T-cell (primary cell): ENCODE data around the gene NPHP4. TPM values are rescaled to one million over a fixed set of nuclear protein-coding genes. Genes with fewer than 3 reads are reported as not detected.
A peak's percentile ranks its signal among the peaks of the same experiment; 100 is the strongest.

ENCODE experiments used
- ATAC-seq, 4 experiments: fragments of 200-7000 bp in 3 of 4; fragments of 150-1000 bp in 1 of 4; cut with Tn5 transposase; replicated peaks in 1 of 4; 1 replicate in 3 of 4; 2 replicates in 1 of 4; pipeline ENCODE4 v1.10.0; 2021; ENCODE audit warnings: moderate library complexity in 3 of 4, mild to moderate bottlenecking in 2 of 4, moderate number of reproducible peaks in 1 of 4
- CTCF ChIA-PET, 2 donors: fragments of 300-600 bp; sonication (Branson Sonifier 250); formaldehyde crosslinking; loops; one replicate each; lab custom pipeline; 2022; ENCODE audit warnings: antibody characterized with exemption in 2 of 2; lab: Charles Lee
- POLR2A ChIA-PET, 2 donors: fragments of 300-600 bp; sonication (Branson Sonifier 250); formaldehyde crosslinking; loops; one replicate each; lab custom pipeline; 2022; ENCODE audit warnings: antibody characterized with exemption in 2 of 2; lab: Charles Lee
- DNase-seq, 35 experiments: peaks; one replicate each; pipeline versions ENCODE4 v3.0.0 to v3.0.0-alpha.2; 2013 to 2023
- H3K27ac ChIP-seq: one replicate; pipeline ENCODE4 v1.5.1; 2013; ENCODE audit warnings: low read length
- H3K27me3 ChIP-seq, 2 experiments: replicated peaks in 1 of 2; 1 replicate in 1 of 2; 2 replicates in 1 of 2; pipeline versions ENCODE4 v1.6.1 to v1.7.0; 2013; ENCODE audit warnings: low read length in 1 of 2, mixed read lengths in 1 of 2; ENCODE audit not compliant: control insufficient read depth in 2 of 2, insufficient read depth in 2 of 2; ENCODE audit errors: extremely low read depth in 1 of 2
- H3K36me3 ChIP-seq, 2 donors: 1 replicate in 1 of 2; 2 replicates in 1 of 2; pipeline versions ENCODE4 v1.6.1 to v1.7.0; 2013; ENCODE audit warnings: low read length in 1 of 2; ENCODE audit not compliant: control insufficient read depth in 2 of 2, insufficient read depth in 1 of 2; ENCODE audit errors: extremely low read depth in 1 of 2
- H3K4me1 ChIP-seq, 2 experiments: 1 replicate in 1 of 2; 2 replicates in 1 of 2; pipeline versions ENCODE4 v1.6.1 to v1.7.0; 2013; ENCODE audit warnings: low read length in 2 of 2, mixed read lengths in 1 of 2; ENCODE audit not compliant: insufficient read depth in 2 of 2, control insufficient read depth in 1 of 2; ENCODE audit errors: extremely low read depth in 1 of 2
- H3K4me3 ChIP-seq, 2 donors: 1 replicate in 1 of 2; 2 replicates in 1 of 2; pipeline versions ENCODE4 v1.5.1 to v1.7.0; 2013; ENCODE audit warnings: mild to moderate bottlenecking in 2 of 2, low read length in 1 of 2, moderate library complexity in 1 of 2; ENCODE audit not compliant: control insufficient read depth in 1 of 2; ENCODE audit errors: extremely low read depth in 1 of 2
- H3K9me3 ChIP-seq: 2 replicates; pipeline ENCODE4 v1.7.0; 2013
- H3K27ac Mint-ChIP-seq, 2 donors: one replicate each; pipeline ENCODE4 v1.8.0; 2020 to 2021; ENCODE audit warnings: mild to moderate bottlenecking in 2 of 2, mixed read lengths in 2 of 2
- H3K27me3 Mint-ChIP-seq, 2 donors: one replicate each; pipeline ENCODE4 v1.8.0; 2021 to 2022; ENCODE audit warnings: mixed read lengths in 2 of 2
- H3K36me3 Mint-ChIP-seq: one replicate; pipeline ENCODE4 v1.8.0; 2021; ENCODE audit warnings: mixed read lengths
- H3K4me1 Mint-ChIP-seq, 3 donors: one replicate each; pipeline ENCODE4 v1.8.0; 2020 to 2022; ENCODE audit warnings: mixed read lengths in 3 of 3, mild to moderate bottlenecking in 1 of 3
- H3K4me3 Mint-ChIP-seq, 3 donors: one replicate each; pipeline ENCODE4 v1.8.0; 2020 to 2022; ENCODE audit warnings: mild to moderate bottlenecking in 3 of 3, mixed read lengths in 3 of 3, moderate library complexity in 3 of 3
- H3K9me3 Mint-ChIP-seq, 3 donors: one replicate each; pipeline ENCODE4 v1.8.0; 2020 to 2022; ENCODE audit warnings: mixed read lengths in 3 of 3
- WGBS: methylation state at CpG from one replicate; pipeline ENCODE4 v1.1.5; 2013; ENCODE audit warnings: missing lambda C conversion rate; ENCODE audit not compliant: insufficient coverage; 5-methylcytosine and 5-hydroxymethylcytosine counted together
- total RNA-seq, 35 experiments: library from RNA in 6 of 35; stranded (reverse) in 6 of 35; fragments of 120-200 nt in 1 of 35; gene quantifications; one replicate each; pipeline versions ENCODE4 v1.2.1 to v1.2.4 and lab custom pipeline; 2013 to 2026

Gene NPHP4
- total RNA-seq (10 to 100 TPM in 1 of 5 donors, 1 to 10 TPM in 4; 9.0 to 10.5 (median 9.8) TPM), total RNA-seq (lab: John Stamatoyannopoulos, UW) (9.5 to 37.3 (median 18.1) reads per million in 29 experiments)
- total RNA-seq (2013) = 4.0 TPM

DNA sequence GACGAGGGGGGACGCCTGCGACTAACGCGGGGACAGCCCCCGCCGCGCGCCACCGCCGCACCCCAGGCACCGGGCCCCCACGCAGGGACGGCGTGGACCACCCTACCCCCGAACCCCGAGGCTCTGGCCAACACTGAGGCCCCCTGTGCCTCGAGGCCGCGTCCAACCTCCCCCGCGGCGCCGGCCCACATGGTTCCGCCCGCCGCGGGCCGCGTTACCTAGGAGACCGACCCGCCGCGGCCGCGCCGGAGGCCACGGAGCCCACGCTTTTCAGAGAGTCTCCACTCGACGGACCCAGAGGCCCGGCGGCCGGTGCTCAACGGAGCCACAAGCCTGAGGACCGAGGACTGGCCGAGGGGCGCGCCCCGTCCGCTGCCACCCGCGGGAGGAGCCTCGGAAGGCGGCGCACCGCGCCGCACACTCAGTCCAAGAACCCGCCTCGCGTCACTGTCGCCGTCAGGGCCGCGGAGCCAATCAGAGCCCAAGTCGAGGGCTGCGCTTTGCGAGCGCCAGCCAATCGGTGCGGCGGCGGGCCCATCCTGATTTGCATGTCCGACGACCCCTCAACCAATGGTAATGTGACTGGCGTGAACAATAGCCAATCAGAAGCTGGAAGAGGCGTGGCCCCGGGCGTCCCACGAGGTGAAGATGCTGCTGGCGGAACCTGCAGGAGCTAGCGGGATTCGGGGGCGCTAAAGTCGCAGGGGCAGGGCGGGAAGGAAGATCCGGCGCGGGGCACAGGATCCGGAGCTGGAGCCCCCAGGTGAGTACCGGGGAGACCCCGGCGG lies at the start of gene NPHP4:
Gene NPHP4, minus strand, starts transcription at position 400 of the 788 bp plus-strand sequence. CDS start 6,136 bp downstream, outside the sequence.
- ChIA-PET CTCF (interaction anchor here in 1 of 2 donors (0.6 to 1.4 kb wide), 4 partner anchors 9 to 42 kb away, joined by 3 to 7 read pairs (median 3); no protein-coding TSS in a partner anchor), POLR2A (interaction anchor here in 1 of 2 donors (0.7 kb wide), 2 partner anchors 34 to 35 kb away, joined by 4 to 6 read pairs; no protein-coding TSS in a partner anchor)
- H3K36me3 Mint-ChIP-seq = no peaks in the 10 kb centered on the region
- Histone ChIP-seq H3K4me1 (peaks cover 10 to 51% of the 10 kb centered on the region in 2 experiments), H3K36me3 (peaks cover 5% of the 10 kb centered on the region in 2 donors), H3K27ac (peak within 1 kb of the TSS; percentile 57), H3K27me3 (no peaks in the 10 kb centered on the region), H3K4me3 (peak within 1 kb of the TSS; percentile 66 to 71), H3K9me3 (no peaks in the 10 kb centered on the region)
- no peaks in the 10 kb centered on the region for H3K9me3 Mint-ChIP-seq
- H3K4me3 Mint-ChIP-seq = peak within 1 kb of the TSS; percentile 90 to 95 (median 91)
- peak within 1 kb of the TSS; percentile 96 to 98 for H3K27ac Mint-ChIP-seq
- peak; percentile 98 to 100 (median 100) for DNase-seq
- under 1% methylated on average over 91 of the region's 94 CpGs for WGBS
- H3K27me3 Mint-ChIP-seq = no peaks in the 10 kb centered on the region
- peaks cover 28 to 44% (median 36%) of the 10 kb centered on the region in 3 donors for H3K4me1 Mint-ChIP-seq
- peak; percentile 88 to 92 (median 90) for ATAC-seq

DNA sequence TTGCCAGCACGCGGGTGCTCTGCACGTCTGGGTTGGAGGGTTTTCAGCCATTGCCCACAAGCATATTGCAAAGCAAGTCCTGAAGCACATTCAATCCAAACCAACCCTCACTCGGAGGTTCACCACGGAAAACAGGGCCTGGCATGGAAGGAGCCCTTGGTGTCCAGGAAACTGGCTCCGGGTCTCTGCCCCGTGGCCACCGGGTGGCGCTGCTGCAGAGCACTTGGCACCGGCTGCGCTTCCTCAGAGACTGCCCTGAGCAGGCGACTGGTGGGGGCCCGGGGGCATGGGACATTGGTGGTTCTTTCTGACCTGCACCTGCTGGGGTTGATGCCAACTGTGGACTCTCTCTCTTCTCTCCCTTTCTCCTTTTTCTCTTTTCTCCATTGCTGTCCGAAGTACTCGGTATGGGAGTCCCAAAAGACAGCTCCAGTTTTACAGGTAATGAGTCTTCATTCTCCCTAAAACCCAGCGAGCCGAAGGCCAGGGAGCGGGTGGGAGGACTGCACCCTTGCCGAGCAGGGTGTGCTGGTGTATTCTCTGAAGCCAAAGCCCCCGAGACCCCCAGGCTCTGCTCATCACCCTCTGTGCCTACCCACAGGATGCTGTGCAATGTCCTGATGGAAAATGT lies 49.3 kb upstream of the NPHP4 start:
- Mint-ChIP-seq H3K27me3 (no peaks in the 10 kb centered on the region), H3K4me1 (peaks cover 17 to 32% (median 21%) of the 10 kb centered on the region in 3 donors), H3K27ac (no peak overlapping the region), H3K4me3 (no peak overlapping the region), H3K9me3 (no peaks in the 10 kb centered on the region), H3K36me3 (peaks cover 20% of the 10 kb centered on the region)
- Histone ChIP-seq H3K27ac (no peak overlapping the region), H3K4me1 (peaks cover 4 to 56% of the 10 kb centered on the region in 2 experiments), H3K9me3 (no peaks in the 10 kb centered on the region), H3K27me3 (no peaks in the 10 kb centered on the region), H3K36me3 (peaks cover 18 to 89% of the 10 kb centered on the region in 2 donors), H3K4me3 (no peak overlapping the region)
- CTCF ChIA-PET = interaction anchor here in 1 of 2 donors (0.5 kb wide), 1 partner anchor 972 kb away, joined by 5 read pairs; no protein-coding TSS in a partner anchor
- ATAC-seq (peak in 1 of 4 experiments; percentile 27), DNase-seq (peak in 14 of 35 experiments; percentile 10 to 44 (median 17))
- 81% methylated on average over 8 of the region's 20 CpGs for WGBS
- POLR2A ChIA-PET = no interaction called here

DNA sequence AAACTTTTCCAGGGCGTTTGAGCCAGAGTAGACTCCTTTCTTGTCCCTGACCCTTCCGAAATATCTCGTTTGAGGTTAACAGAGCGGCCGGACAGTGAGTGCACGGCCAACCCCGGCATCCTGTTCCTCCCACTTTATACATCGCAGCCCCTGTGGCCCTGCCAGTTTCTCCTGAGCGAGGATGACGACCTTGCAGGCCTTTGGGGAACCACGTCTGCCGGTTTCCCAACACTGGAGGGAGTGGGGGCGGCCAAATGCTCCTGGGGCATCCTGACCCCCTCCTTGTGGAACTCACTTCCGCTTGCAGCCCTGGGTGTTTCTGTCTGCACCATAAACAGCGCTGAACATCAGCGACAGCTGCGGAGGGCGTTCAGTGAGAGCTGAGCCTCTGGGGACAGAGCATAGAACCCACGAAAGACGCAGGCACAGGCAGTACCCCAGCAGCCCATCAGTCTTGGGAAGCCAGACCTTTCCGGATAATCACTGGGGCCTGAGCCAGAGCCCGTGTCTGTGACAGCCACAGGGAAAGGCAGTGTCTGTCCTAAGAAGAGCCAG lies 48.7 kb upstream of the NPHP4 start:
- H3K36me3 Mint-ChIP-seq = peaks cover 24% of the 10 kb centered on the region

DNA sequence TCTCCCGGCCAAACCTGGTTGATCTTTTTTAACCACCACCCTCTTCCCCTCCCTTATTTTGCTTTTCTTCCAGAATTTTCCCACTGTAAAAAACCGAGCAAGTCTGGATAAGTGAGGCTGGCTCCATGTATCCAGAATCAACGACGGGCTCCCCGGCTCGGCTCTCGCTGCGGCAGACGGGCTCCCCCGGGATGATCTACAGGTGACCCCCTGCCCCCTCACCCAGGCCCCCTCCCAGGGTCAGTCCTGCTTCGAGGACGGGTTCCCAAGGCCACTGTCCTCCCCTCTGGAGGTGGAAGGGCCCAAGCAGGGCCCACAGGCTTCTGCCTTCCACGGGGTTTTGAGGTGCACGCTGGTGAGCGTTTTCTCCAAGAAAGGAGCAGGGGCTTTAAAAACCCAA lies 48.2 kb upstream of the NPHP4 start:
- ChIA-PET CTCF (no interaction called here), POLR2A (no interaction called here)
- ATAC-seq (no peak), DNase-seq (no peak)
- Mint-ChIP-seq H3K9me3 (no peaks in the 10 kb centered on the region), H3K4me3 (no peak overlapping the region), H3K4me1 (peaks cover 23 to 41% (median 32%) of the 10 kb centered on the region in 3 donors), H3K27ac (no peak overlapping the region), H3K27me3 (no peaks in the 10 kb centered on the region), H3K36me3 (peaks cover 27% of the 10 kb centered on the region)
- Histone ChIP-seq H3K4me3 (no peak overlapping the region), H3K9me3 (no peaks in the 10 kb centered on the region), H3K27ac (no peak overlapping the region), H3K4me1 (peaks cover 4 to 66% of the 10 kb centered on the region in 2 experiments), H3K36me3 (peaks cover 18 to 87% of the 10 kb centered on the region in 2 donors), H3K27me3 (no peaks in the 10 kb centered on the region)
- 97% methylated on average over 11 of the region's 15 CpGs for WGBS

More for the DNA sequence above, 48.7 kb upstream of the NPHP4 start:
- no peaks in the 10 kb centered on the region for H3K27me3 ChIP-seq
- peaks cover 20 to 37% (median 27%) of the 10 kb centered on the region in 3 donors for H3K4me1 Mint-ChIP-seq
- no peak for DNase-seq
- H3K4me3 ChIP-seq = no peak overlapping the region
- POLR2A ChIA-PET = no interaction called here
- no peak for ATAC-seq
- no peaks in the 10 kb centered on the region for H3K9me3 ChIP-seq
- H3K4me1 ChIP-seq = peaks cover 4 to 61% of the 10 kb centered on the region in 2 experiments
- no peak overlapping the region for H3K27ac Mint-ChIP-seq
- H3K36me3 ChIP-seq = peaks cover 18 to 89% of the 10 kb centered on the region in 2 donors
- 95% methylated on average over 21 of the region's 22 CpGs for WGBS
- no peaks in the 10 kb centered on the region for H3K9me3 Mint-ChIP-seq
- H3K4me3 Mint-ChIP-seq = no peak overlapping the region
- no peaks in the 10 kb centered on the region for H3K27me3 Mint-ChIP-seq
- CTCF ChIA-PET = no interaction called here
- H3K27ac ChIP-seq = no peak overlapping the region

DNA sequence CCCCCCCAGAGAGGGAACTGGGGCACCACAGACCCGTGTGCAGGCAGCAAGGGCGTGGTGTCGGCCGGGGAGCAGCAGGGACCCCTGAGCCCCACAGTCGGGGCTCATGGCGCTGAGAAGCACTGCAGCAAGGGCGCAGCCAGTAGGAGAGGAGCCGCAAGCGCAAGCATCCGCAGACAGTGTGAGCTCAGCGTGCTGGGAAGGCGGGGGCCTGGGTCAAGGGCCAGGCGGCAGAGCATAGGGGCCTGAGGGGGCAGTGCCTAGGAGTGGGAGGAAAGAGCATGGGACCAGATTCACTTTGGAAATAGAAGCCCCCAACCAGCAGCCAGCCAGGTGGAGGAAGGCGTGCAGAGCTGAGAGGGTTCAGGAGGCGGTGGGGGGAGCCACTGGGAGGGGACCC lies 46.8 kb upstream of the NPHP4 start:
- no peak overlapping the region for H3K4me3 ChIP-seq
- no peak overlapping the region for H3K27ac Mint-ChIP-seq
- H3K27me3 Mint-ChIP-seq = no peaks in the 10 kb centered on the region
- peaks cover 18 to 87% of the 10 kb centered on the region in 2 donors for H3K36me3 ChIP-seq
- H3K9me3 Mint-ChIP-seq = no peaks in the 10 kb centered on the region
- ATAC-seq (no peak), DNase-seq (no peak)
- peaks cover 26% of the 10 kb centered on the region for H3K36me3 Mint-ChIP-seq
- peaks cover 4 to 75% of the 10 kb centered on the region in 2 experiments for H3K4me1 ChIP-seq
- H3K27ac ChIP-seq = no peak overlapping the region
- no peaks in the 10 kb centered on the region for H3K27me3 ChIP-seq
- peaks cover 36 to 52% (median 37%) of the 10 kb centered on the region in 3 donors for H3K4me1 Mint-ChIP-seq
- no peak overlapping the region for H3K4me3 Mint-ChIP-seq
- CTCF ChIA-PET = no interaction called here
- no peaks in the 10 kb centered on the region for H3K9me3 ChIP-seq
- WGBS = 93% methylated on average over 15 of the region's 15 CpGs
- POLR2A ChIA-PET = no interaction called here

DNA sequence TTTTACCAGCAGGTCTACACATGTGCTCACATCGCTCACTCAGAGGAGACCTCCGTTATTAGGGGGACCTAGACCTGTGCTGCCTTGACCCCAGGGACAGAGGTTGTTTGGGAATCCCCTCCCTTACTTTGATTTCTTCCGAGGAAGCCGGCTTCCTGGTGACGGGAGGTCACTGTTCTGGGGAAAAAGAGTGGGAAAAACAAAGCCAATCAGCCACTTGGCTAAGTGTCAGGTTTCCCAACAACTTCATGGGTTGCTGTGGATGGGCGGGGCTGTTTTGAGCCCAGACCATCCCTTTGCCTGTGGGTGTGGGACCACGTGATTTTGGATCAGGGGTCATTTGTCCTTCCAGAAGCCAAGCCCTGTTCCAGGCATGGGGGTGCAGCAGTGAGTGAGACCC lies 46.4 kb upstream of the NPHP4 start:
- Mint-ChIP-seq H3K9me3 (no peaks in the 10 kb centered on the region), H3K4me1 (peaks cover 34 to 54% (median 40%) of the 10 kb centered on the region in 3 donors), H3K27ac (no peak overlapping the region), H3K27me3 (no peaks in the 10 kb centered on the region), H3K4me3 (no peak overlapping the region), H3K36me3 (peaks cover 22% of the 10 kb centered on the region)
- Histone ChIP-seq H3K4me1 (peaks cover 4 to 79% of the 10 kb centered on the region in 2 experiments), H3K4me3 (no peak overlapping the region), H3K36me3 (peaks cover 16 to 87% of the 10 kb centered on the region in 2 donors), H3K27me3 (no peaks in the 10 kb centered on the region), H3K9me3 (no peaks in the 10 kb centered on the region), H3K27ac (no peak overlapping the region)
- ChIA-PET CTCF (no interaction called here), POLR2A (no interaction called here)
- WGBS = 100% methylated on average over 1 of the region's 7 CpGs
- no peak for ATAC-seq
- DNase-seq = no peak
